Endodermal cell (in vitro differentiated cells): Measurements from ENCODE around the gene FARP1. TPM values are rescaled to one million over a fixed set of nuclear protein-coding genes. Genes with fewer than 3 reads are reported as not detected.

Experiments
- DNase-seq: peaks from one replicate; pipeline ENCODE4 v3.0.0-alpha.2; 2017
- H3K27ac ChIP-seq: 2 replicates; pipeline ENCODE4 v1.5.1; 2013; ENCODE audit warnings: mild to moderate bottlenecking, low read depth, low read length, moderate library complexity
- H3K27me3 ChIP-seq: 2 replicates; pipeline ENCODE4 v1.6.1; 2013; ENCODE audit warnings: mild to moderate bottlenecking, low read length, moderate library complexity; ENCODE audit not compliant: insufficient read depth, control insufficient read depth, poor library complexity, severe bottlenecking
- H3K36me3 ChIP-seq: 2 replicates; pipeline ENCODE4 v1.7.0; 2013; ENCODE audit warnings: mild to moderate bottlenecking, low read length, moderate library complexity; ENCODE audit not compliant: control insufficient read depth, insufficient read depth
- H3K4me1 ChIP-seq: one replicate; pipeline ENCODE4 v1.7.0; 2013; ENCODE audit warnings: low read length; ENCODE audit not compliant: control insufficient read depth, insufficient read depth
- H3K4me3 ChIP-seq: 2 replicates; pipeline ENCODE4 v1.5.1; 2013; ENCODE audit warnings: mild to moderate bottlenecking, low read length, moderate library complexity
- H3K9ac ChIP-seq: 2 replicates; pipeline ENCODE4 v1.6.1; 2013; ENCODE audit warnings: mild to moderate bottlenecking, low read length, moderate library complexity; ENCODE audit not compliant: poor library complexity, severe bottlenecking; ENCODE audit errors: extremely low read depth
- H3K9me3 ChIP-seq: 2 replicates; pipeline ENCODE4 v1.6.1; 2013; ENCODE audit warnings: mild to moderate bottlenecking, low read length, moderate library complexity; ENCODE audit not compliant: control insufficient read depth
- H3K27ac Mint-ChIP-seq: 2 replicates; pipeline ENCODE4 v1.8.0; 2020; ENCODE audit warnings: mixed read lengths
- H3K27me3 Mint-ChIP-seq: 2 replicates; pipeline ENCODE4 v1.8.0; 2021; ENCODE audit warnings: mild to moderate bottlenecking, mixed read lengths; ENCODE audit not compliant: insufficient read depth
- H3K36me3 Mint-ChIP-seq: 2 replicates; pipeline ENCODE4 v1.8.0; 2020; ENCODE audit warnings: low read depth, mixed read lengths
- H3K4me1 Mint-ChIP-seq: 2 replicates; pipeline ENCODE4 v1.8.0; 2020; ENCODE audit warnings: mixed read lengths
- H3K4me3 Mint-ChIP-seq: 2 replicates; pipeline ENCODE4 v1.8.0; 2020; ENCODE audit warnings: mild to moderate bottlenecking, moderate library complexity, mixed read lengths
- H3K9me3 Mint-ChIP-seq: 2 replicates; pipeline ENCODE4 v1.8.0; 2020; ENCODE audit warnings: mild to moderate bottlenecking, mixed read lengths
- CTCF ChIP-seq: fragments of 200-600 bp; sonication (generic); conservative IDR thresholded peaks from 2 replicates; pipeline ENCODE4 v1.5.0; 2021; ENCODE audit warnings: antibody characterized with exemption, mild to moderate bottlenecking
- WGBS, 2 experiments: methylation state at CpG; one replicate each; pipeline versions ENCODE4 v1.1.5 to v1.1.7; 2013; ENCODE audit warnings: missing lambda C conversion rate in 2 of 2, mixed read lengths in 1 of 2; ENCODE audit not compliant: insufficient coverage in 1 of 2, insufficient read length in 1 of 2; 5-methylcytosine and 5-hydroxymethylcytosine counted together
- total RNA-seq, 2 donors: library from RNA; stranded (reverse); fragmentation: NEBNext Ultra II Directional in 1 of 2; extraction: Animal tissue kit (Norgen Biotek cat#: 25700) in 1 of 2; gene quantifications; 2 replicates in 1 of 2; 3 replicates in 1 of 2; pipeline ENCODE4 v1.2.1, GENCODE V29; 2021

The FARP1 gene
- total RNA-seq, 2 donors from 2014 or later = 237 to 319 TPM

GRCh38 chr13:98221234-98221633 lies 78.3 kb downstream of the FARP1 start:
- Mint-ChIP-seq H3K4me3 (no peak overlapping the region), H3K9me3 (no peaks in the 10 kb centered on the region), H3K36me3 (peaks cover 48% of the 10 kb centered on the region), H3K27me3 (no peaks in the 10 kb centered on the region), H3K27ac (no peak overlapping the region), H3K4me1 (peaks cover 28% of the 10 kb centered on the region)
- no peaks in the 10 kb centered on the region for H3K9me3 ChIP-seq
- H3K9ac ChIP-seq = no peak overlapping the region
- no peaks in the 10 kb centered on the region for H3K4me1 ChIP-seq
- DNase-seq = peak; percentile 23
- no peak overlapping the region for H3K4me3 ChIP-seq
- H3K36me3 ChIP-seq = peaks cover 81% of the 10 kb centered on the region
- no peak for TF ChIP-seq CTCF
- 93 to 95% methylated on average over 6 of the region's 6 CpGs for WGBS, 2 experiments
- H3K27me3 ChIP-seq = no peaks in the 10 kb centered on the region
- no peak overlapping the region for H3K27ac ChIP-seq

GRCh38 chr13:98222081-98222554 lies 79.2 kb downstream of the FARP1 start:
- no peak for TF ChIP-seq CTCF
- H3K27ac ChIP-seq = no peak overlapping the region
- Mint-ChIP-seq H3K4me3 (no peak overlapping the region), H3K27ac (no peak overlapping the region), H3K27me3 (no peaks in the 10 kb centered on the region), H3K4me1 (peaks cover 23% of the 10 kb centered on the region), H3K36me3 (peaks cover 53% of the 10 kb centered on the region), H3K9me3 (peaks cover 4% of the 10 kb centered on the region)
- H3K27me3 ChIP-seq = no peaks in the 10 kb centered on the region
- peak; percentile 10 for DNase-seq
- no peaks in the 10 kb centered on the region for H3K4me1 ChIP-seq
- peaks cover 79% of the 10 kb centered on the region for H3K36me3 ChIP-seq
- no peak overlapping the region for H3K4me3 ChIP-seq
- 95 to 97% methylated on average over 4 to 5 of the region's 5 CpGs for WGBS, 2 experiments
- H3K9me3 ChIP-seq = no peaks in the 10 kb centered on the region
- no peak overlapping the region for H3K9ac ChIP-seq

GRCh38 chr13:98222816-98223215 lies 79.9 kb downstream of the FARP1 start:
- peaks cover 79% of the 10 kb centered on the region for H3K36me3 ChIP-seq
- Mint-ChIP-seq H3K4me3 (no peak overlapping the region), H3K27ac (no peak overlapping the region), H3K27me3 (no peaks in the 10 kb centered on the region), H3K4me1 (peaks cover 17% of the 10 kb centered on the region), H3K36me3 (peaks cover 53% of the 10 kb centered on the region), H3K9me3 (peaks cover 9% of the 10 kb centered on the region)
- no peak overlapping the region for H3K4me3 ChIP-seq
- H3K9ac ChIP-seq = no peak overlapping the region
- TF ChIP-seq CTCF = no peak
- 87 to 93% methylated on average over 7 of the region's 7 CpGs for WGBS, 2 experiments
- no peaks in the 10 kb centered on the region for H3K4me1 ChIP-seq
- DNase-seq = peak; percentile 39
- H3K9me3 ChIP-seq = peaks cover 7% of the 10 kb centered on the region
- no peaks in the 10 kb centered on the region for H3K27me3 ChIP-seq
- H3K27ac ChIP-seq = no peak overlapping the region
